Chondrocyte (in vitro differentiated cells): ENCODE results near the gene ARHGAP24. TPM values are rescaled to one million over a fixed set of nuclear protein-coding genes. Genes with fewer than 3 reads are reported as not detected.
A peak's percentile ranks its signal among the peaks of the same experiment; 100 is the strongest.

Experiments
- DNase-seq: peaks from one replicate; pipeline ENCODE4 v3.0.0; 2021; ENCODE audit warnings: mixed read lengths, low spot score
- H3K27ac Mint-ChIP-seq: one replicate; pipeline ENCODE4 v1.8.0; 2021; ENCODE audit warnings: mild to moderate bottlenecking, moderate library complexity, mixed read lengths; ENCODE audit not compliant: unreplicated experiment
- H3K27me3 Mint-ChIP-seq: 2 replicates; pipeline ENCODE4 v1.8.0; 2021; ENCODE audit warnings: low read depth, mixed read lengths
- H3K36me3 Mint-ChIP-seq: 2 replicates; pipeline ENCODE4 v1.8.0; 2021; ENCODE audit warnings: low read depth, mixed read lengths
- H3K4me1 Mint-ChIP-seq: 2 replicates; pipeline ENCODE4 v1.8.0; 2021; ENCODE audit warnings: low read depth, mild to moderate bottlenecking, mixed read lengths
- H3K4me3 Mint-ChIP-seq: one replicate; pipeline ENCODE4 v1.8.0; 2021; ENCODE audit warnings: mild to moderate bottlenecking, moderate library complexity, mixed read lengths; ENCODE audit not compliant: unreplicated experiment
- H3K9me3 Mint-ChIP-seq: 2 replicates; pipeline ENCODE4 v1.8.0; 2021; ENCODE audit warnings: low read depth, mixed read lengths
- CTCF ChIP-seq: fragments of 200-600 bp; sonication (generic); IDR thresholded peaks from 2 replicates; pipeline ENCODE4 v1.5.0; 2021; ENCODE audit warnings: antibody characterized with exemption, mild to moderate bottlenecking, moderate library complexity
- total RNA-seq: library from RNA; stranded (reverse); gene quantifications from 3 replicates; pipeline ENCODE4 v1.2.1, GENCODE V29; 2021

ARHGAP24 gene
- total RNA-seq, 1 donor from 2014 or later, result 22.0 TPM

GRCh38 chr4:85681921-85682320 is 207.0 kb downstream of the ARHGAP24 start:
- H3K27ac Mint-ChIP-seq, result peak overlapping the region; percentile 93
- peaks cover 3% of the 10 kb centered on the region for H3K36me3 Mint-ChIP-seq
- no peak overlapping the region for H3K4me3 Mint-ChIP-seq
- no peaks in the 10 kb centered on the region for H3K27me3 Mint-ChIP-seq
- H3K9me3 Mint-ChIP-seq, result peaks cover 3% of the 10 kb centered on the region
- H3K4me1 Mint-ChIP-seq, result peaks cover 17% of the 10 kb centered on the region
- TF ChIP-seq CTCF, result no peak
- no peak for DNase-seq

- DNase-seq, result no peak
- Mint-ChIP-seq H3K9me3 (peaks cover 3% of the 10 kb centered on the region), H3K27me3 (no peaks in the 10 kb centered on the region), H3K27ac (no peak overlapping the region), H3K4me3 (no peak overlapping the region), H3K4me1 (peaks cover 17% of the 10 kb centered on the region), H3K36me3 (peaks cover 3% of the 10 kb centered on the region)
- no peak for TF ChIP-seq CTCF
Measured at GRCh38 chr4:85682391-85682790, 207.4 kb downstream of the ARHGAP24 start.

- Mint-ChIP-seq H3K27ac (no peak overlapping the region), H3K4me1 (peaks cover 14% of the 10 kb centered on the region), H3K27me3 (no peaks in the 10 kb centered on the region), H3K4me3 (no peak overlapping the region), H3K9me3 (peaks cover 11% of the 10 kb centered on the region), H3K36me3 (peaks cover 1% of the 10 kb centered on the region)
- DNase-seq, result no peak
- no peak for TF ChIP-seq CTCF
Measured at GRCh38 chr4:85684676-85685075, 209.7 kb downstream of the ARHGAP24 start.

- Mint-ChIP-seq H3K27me3 (peaks cover 2% of the 10 kb centered on the region), H3K4me1 (peaks cover 6% of the 10 kb centered on the region), H3K36me3 (peaks cover 1% of the 10 kb centered on the region), H3K27ac (no peak overlapping the region), H3K9me3 (peaks cover 11% of the 10 kb centered on the region), H3K4me3 (no peak overlapping the region)
- TF ChIP-seq CTCF, result peak; percentile 16
- no peak for DNase-seq
Measured at GRCh38 chr4:85686398-85686797, 211.4 kb downstream of the ARHGAP24 start.

GRCh38 chr4:85688055-85688740 is 213.2 kb downstream of the ARHGAP24 start:
- Mint-ChIP-seq H3K27me3 (peaks cover 2% of the 10 kb centered on the region), H3K4me3 (no peak overlapping the region), H3K27ac (no peak overlapping the region), H3K36me3 (peaks cover 1% of the 10 kb centered on the region), H3K9me3 (peaks cover 19% of the 10 kb centered on the region), H3K4me1 (no peaks in the 10 kb centered on the region)
- no peak for TF ChIP-seq CTCF
- no peak for DNase-seq
